Sigmoid colon (tissue), 7 donors: ENCODE results near the gene CD9. TPM values are rescaled to one million over a fixed set of nuclear protein-coding genes. Genes with fewer than 3 reads are reported as not detected.

Experiments used
- DNase-seq: peaks from one replicate; pipeline ENCODE4 v3.0.0-alpha.2; 2019
- H3K27ac ChIP-seq, 4 donors: fragments of 200-600 bp; sonication (generic); one replicate each; pipeline ENCODE4 v1.5.1; 2016 to 2019; ENCODE audit warnings: mild to moderate bottlenecking in 1 of 4
- H3K27me3 ChIP-seq, 3 donors: fragments of 200-600 bp; sonication (generic); one replicate each; pipeline ENCODE4 v1.5.1; 2019; ENCODE audit warnings: mild to moderate bottlenecking in 1 of 3
- H3K36me3 ChIP-seq, 4 donors: fragments of 200-600 bp; sonication (generic); one replicate each; pipeline ENCODE4 v1.5.1; 2016 to 2019
- H3K4me1 ChIP-seq, 4 donors: fragments of 200-600 bp; sonication (generic); one replicate each; pipeline ENCODE4 v1.5.1; 2017 to 2019
- H3K4me3 ChIP-seq, 4 donors: fragments of 200-600 bp; sonication (generic); one replicate each; pipeline ENCODE4 v1.5.1; 2017 to 2019; ENCODE audit warnings: mild to moderate bottlenecking in 2 of 4, moderate library complexity in 1 of 4
- H3K9me3 ChIP-seq, 4 donors: fragments of 200-600 bp in 3 of 4; sonication (generic) in 3 of 4; one replicate each; pipeline versions ENCODE4 v1.5.1 to v1.6.1; 2013 to 2019
- EP300 ChIP-seq, 4 donors: sonication (generic); formaldehyde crosslinking; IDR thresholded peaks; one replicate each; pipeline ENCODE4 v1.6.1; 2017; ENCODE audit warnings: antibody characterized with exemption in 4 of 4
- POLR2A ChIP-seq, 2 donors: fragments of 450-650 bp; IDR thresholded peaks; one replicate each; pipeline ENCODE4 v1.6.1; 2016; ENCODE audit warnings: antibody characterized with exemption in 2 of 2, mild to moderate bottlenecking in 2 of 2, moderate library complexity in 2 of 2
- POLR2AphosphoS5 ChIP-seq, 4 donors: sonication (generic); formaldehyde crosslinking; IDR thresholded peaks; one replicate each; pipeline ENCODE4 v1.6.1; 2017; ENCODE audit warnings: antibody characterized with exemption in 4 of 4
- WGBS, 2 donors: extraction: QIAGEN DNeasy Blood & Tissue Kit; methylation state at CpG; one replicate each; pipeline ENCODE4 v1.1.7; 2013; 5-methylcytosine and 5-hydroxymethylcytosine counted together
- intact Hi-C: fragments of 100-400 bp; cut with DNase I; formaldehyde crosslinking; loops from one replicate; pipeline ENCODE4 v1.15.1; 2023
- polyA plus RNA-seq, 3 donors: library from polyadenylated mRNA; stranded (reverse); fragments of 200-250 nt; gene quantifications; one replicate each; pipeline ENCODE4 v1.2.3, GENCODE V29; 2013
- total RNA-seq, 4 donors: library from RNA; depleted of rRNA; stranded (reverse); fragments of >200 nt; gene quantifications; one replicate each; pipeline ENCODE4 v1.1.0, GENCODE V29; 2016
- TF ChIP-seq, protein P1 (sequence below), 4 experiments: fragments of 450-650 bp in 3 of 4; fragments of 200-600 bp in 1 of 4; IDR thresholded peaks; one replicate each; pipeline ENCODE4 v1.5.1; 2016 to 2019; ENCODE audit warnings: antibody characterized with exemption in 4 of 4, mild to moderate bottlenecking in 3 of 4, moderate library complexity in 2 of 4
- donor health status: healthy with polysubstance abuse.
- donor health status: Bipolar disorder and iron deficiency.
- donor health status: healthy.

The CD9 gene
- total and polyA plus RNA-seq, 7 donors: 180 to 548 (median 335) TPM

DNA sequence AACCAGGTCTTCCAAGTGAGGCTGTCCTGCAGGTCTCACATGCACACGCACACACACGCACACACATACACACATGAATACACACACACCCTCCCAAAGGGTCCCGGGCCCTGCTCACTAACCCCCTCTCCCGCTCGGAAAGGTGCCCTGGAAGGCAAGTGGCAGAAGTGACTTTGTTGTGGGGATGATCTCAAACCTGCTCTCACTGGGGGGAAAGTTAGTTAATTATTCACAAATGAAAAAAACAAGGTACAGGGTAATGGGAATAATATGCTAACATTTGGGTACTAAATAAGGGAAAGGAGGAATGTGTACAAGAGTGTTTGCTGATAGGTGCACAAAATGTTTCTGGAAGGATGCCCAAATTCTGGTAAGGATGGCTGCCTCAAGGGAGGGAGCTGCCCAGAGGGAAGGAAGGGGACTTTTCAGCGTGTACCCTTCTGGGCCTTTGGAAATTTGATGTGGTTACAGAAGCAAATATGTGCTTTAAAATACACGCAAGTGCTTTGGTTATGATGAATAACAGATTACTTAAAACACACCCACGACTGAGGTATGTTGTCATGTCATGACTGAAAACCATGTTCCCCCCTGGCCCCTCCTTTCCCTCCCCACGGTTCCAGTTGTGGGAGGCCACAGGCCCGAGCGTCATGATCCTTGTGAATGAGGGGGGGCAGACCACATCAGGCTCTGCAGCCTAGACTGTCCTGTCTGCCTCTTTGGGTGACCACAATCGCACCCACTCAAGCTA, 66.9 kb downstream of the CD9 start:
- no peak overlapping the region for H3K4me3 ChIP-seq
- H3K4me1 ChIP-seq: peaks cover 0 to 27% (median 13%) of the 10 kb centered on the region in 4 donors
- peak overlapping the region in 3 of 4 donors; percentile 22 to 73 (median 22) for H3K27ac ChIP-seq
- 76 to 78% methylated on average over 12 of the region's 12 CpGs for WGBS, 2 donors
- peak; percentile 45 for DNase-seq
- no peaks in the 10 kb centered on the region for H3K9me3 ChIP-seq
- intact Hi-C loops: no loop called here
- no peaks in the 10 kb centered on the region for H3K27me3 ChIP-seq
- H3K36me3 ChIP-seq: no peaks in the 10 kb centered on the region
- TF ChIP-seq POLR2A (IDR thresholded peaks at IDR 0.05) (no peak), POLR2AphosphoS5 (IDR thresholded peaks at IDR 0.05) (no peak), EP300 (IDR thresholded peaks at IDR 0.05) (no peak)
- TF ChIP-seq, protein P1, sequence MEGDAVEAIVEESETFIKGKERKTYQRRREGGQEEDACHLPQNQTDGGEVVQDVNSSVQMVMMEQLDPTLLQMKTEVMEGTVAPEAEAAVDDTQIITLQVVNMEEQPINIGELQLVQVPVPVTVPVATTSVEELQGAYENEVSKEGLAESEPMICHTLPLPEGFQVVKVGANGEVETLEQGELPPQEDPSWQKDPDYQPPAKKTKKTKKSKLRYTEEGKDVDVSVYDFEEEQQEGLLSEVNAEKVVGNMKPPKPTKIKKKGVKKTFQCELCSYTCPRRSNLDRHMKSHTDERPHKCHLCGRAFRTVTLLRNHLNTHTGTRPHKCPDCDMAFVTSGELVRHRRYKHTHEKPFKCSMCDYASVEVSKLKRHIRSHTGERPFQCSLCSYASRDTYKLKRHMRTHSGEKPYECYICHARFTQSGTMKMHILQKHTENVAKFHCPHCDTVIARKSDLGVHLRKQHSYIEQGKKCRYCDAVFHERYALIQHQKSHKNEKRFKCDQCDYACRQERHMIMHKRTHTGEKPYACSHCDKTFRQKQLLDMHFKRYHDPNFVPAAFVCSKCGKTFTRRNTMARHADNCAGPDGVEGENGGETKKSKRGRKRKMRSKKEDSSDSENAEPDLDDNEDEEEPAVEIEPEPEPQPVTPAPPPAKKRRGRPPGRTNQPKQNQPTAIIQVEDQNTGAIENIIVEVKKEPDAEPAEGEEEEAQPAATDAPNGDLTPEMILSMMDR (IDR thresholded peaks at IDR 0.05): no peak

DNA sequence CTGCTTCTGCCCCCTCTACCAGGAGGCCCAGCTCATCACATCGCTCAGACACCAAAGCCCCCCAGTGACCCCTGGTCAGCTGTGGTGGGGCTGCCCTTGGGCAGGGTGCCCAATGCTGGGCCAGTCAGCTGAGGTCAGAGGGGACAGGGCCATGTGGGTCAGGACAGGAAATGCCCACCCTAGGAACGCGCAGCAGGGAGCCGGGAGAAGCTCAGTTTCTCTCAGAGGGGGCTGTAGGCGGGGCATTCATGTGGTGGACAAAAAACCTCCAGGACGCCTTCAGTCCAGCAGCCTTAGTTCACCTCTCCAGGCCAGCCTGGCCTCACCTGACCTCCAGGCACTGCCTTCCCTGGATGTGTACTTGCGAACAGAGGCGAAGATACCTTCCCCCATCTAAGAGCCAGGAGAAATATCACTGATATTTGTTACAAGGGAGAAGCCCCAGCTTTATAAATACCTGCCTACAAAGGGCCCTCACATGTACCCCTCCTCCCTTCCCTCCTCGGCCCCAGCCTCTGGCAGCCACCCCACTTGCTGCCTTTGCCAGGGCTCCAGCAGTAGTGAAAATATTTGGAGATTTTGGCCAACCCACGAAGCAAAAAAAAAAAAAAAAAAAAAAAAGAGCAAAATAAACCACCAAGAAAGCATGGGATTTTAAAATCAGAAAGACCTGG, 68.4 kb downstream of the CD9 start:
- no peaks in the 10 kb centered on the region for H3K36me3 ChIP-seq
- H3K27ac ChIP-seq: peak overlapping the region; percentile 22 to 73 (median 37)
- H3K9me3 ChIP-seq: no peaks in the 10 kb centered on the region
- intact Hi-C loops: no loop called here
- no peak overlapping the region for H3K4me3 ChIP-seq
- peaks cover 0 to 27% (median 15%) of the 10 kb centered on the region in 4 donors for H3K4me1 ChIP-seq
- no peaks in the 10 kb centered on the region for H3K27me3 ChIP-seq
- WGBS, 2 donors: 88 to 89% methylated on average over 10 of the region's 10 CpGs
- peak; percentile 61 for DNase-seq
- TF ChIP-seq, protein P1 (IDR thresholded peaks at IDR 0.05): no peak
- no peak for TF ChIP-seq POLR2A (IDR thresholded peaks at IDR 0.05)

DNA sequence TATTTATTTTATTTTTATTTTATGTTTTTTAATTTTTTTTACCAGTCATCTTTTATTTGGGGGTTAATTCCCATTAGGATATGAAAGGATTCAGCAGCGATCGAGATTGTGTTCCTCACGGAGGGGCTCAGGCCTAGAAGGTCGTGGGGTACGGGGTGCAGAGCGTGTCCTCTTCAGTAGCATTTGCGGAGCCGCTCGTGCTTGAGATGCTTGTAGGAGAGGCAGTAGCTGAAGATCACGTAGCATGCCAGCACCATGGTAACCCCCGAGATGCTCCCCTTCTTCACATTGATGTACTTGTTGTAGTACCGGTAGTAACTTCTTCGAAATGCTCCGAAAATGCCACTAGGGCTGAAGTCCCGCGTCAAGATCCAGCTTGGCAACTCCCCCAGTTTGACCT, 69.8 kb downstream of the CD9 start:
- 96 to 98% methylated on average over 16 of the region's 16 CpGs for WGBS, 2 donors

DNA sequence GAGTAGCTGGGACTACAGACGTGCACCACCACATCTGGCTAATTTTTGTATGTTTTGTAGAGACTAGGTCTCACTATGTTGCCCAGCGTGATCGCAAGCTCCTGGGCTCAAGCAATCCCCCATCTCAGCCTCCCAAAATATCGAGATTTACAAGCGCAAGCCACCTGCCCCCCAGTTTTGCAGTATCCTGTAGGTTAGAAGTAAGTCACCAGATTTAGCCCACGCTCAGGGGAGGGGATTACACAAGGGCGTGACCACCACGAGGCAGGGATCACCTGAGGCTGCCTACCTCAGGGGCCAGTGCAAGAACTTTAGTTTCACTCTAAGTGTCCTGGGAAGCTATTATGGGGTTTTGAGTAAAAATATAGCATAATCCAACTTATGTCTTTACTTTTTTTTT, 71.1 kb downstream of the CD9 start:
- WGBS, 2 donors: 83 to 92% methylated on average over 8 of the region's 8 CpGs
- Histone ChIP-seq H3K27me3 (no peaks in the 10 kb centered on the region), H3K9me3 (no peaks in the 10 kb centered on the region), H3K27ac (no peak overlapping the region), H3K4me3 (no peak overlapping the region), H3K4me1 (peaks cover 0 to 31% (median 16%) of the 10 kb centered on the region in 4 donors), H3K36me3 (no peaks in the 10 kb centered on the region)
- DNase-seq: peak; percentile 51
- intact Hi-C loops: no loop called here
- TF ChIP-seq, protein P1 (IDR thresholded peaks at IDR 0.05): no peak
- no peak for TF ChIP-seq POLR2AphosphoS5 (IDR thresholded peaks at IDR 0.05)

More for the DNA sequence above, 69.8 kb downstream of the CD9 start:
- TF ChIP-seq, protein P1 (IDR thresholded peaks at IDR 0.05): no peak
- no peak for TF ChIP-seq EP300 (IDR thresholded peaks at IDR 0.05)
- TF ChIP-seq POLR2A (IDR thresholded peaks at IDR 0.05): no peak
- TF ChIP-seq POLR2AphosphoS5 (IDR thresholded peaks at IDR 0.05): no peak
- intact Hi-C loops: no loop called here
- DNase-seq: peak; percentile 55
- no peaks in the 10 kb centered on the region for H3K9me3 ChIP-seq
- H3K4me1 ChIP-seq: peaks cover 0 to 31% (median 16%) of the 10 kb centered on the region in 4 donors
- no peaks in the 10 kb centered on the region for H3K36me3 ChIP-seq
- no peak overlapping the region for H3K4me3 ChIP-seq
- no peak overlapping the region for H3K27ac ChIP-seq
- no peaks in the 10 kb centered on the region for H3K27me3 ChIP-seq
